GM12878 (cell line): Measurements from ENCODE around the gene H6PD. TPM values are rescaled to one million over a fixed set of nuclear protein-coding genes. Genes with fewer than 3 reads are reported as not detected.
A peak's percentile ranks its signal among the peaks of the same experiment; 100 is the strongest.

Experiments
- ATAC-seq: fragments of 200-7000 bp; cut with Tn5 transposase; 3 replicates; pipeline ENCODE4 v1.9.1; 2020; ENCODE audit warnings: mild to moderate bottlenecking, moderate library complexity
- BruUV-seq: library from RNA; stranded (reverse); fragments of 400-500 nt; replicated peaks from 2 replicates; lab custom pipeline; 2021; lab: Mats Ljungman, UMichigan
- CTCF ChIA-PET: fragments of 300-600 bp; sonication (Branson Sonifier 250); formaldehyde crosslinking; extraction: SDS; loops from one replicate; lab custom pipeline; 2021; ENCODE audit warnings: inconsistent platforms; lab: Yijun Ruan, JAX
- POLR2A ChIA-PET: fragments of 350-600 bp; formaldehyde crosslinking; extraction: SDS; loops from one replicate; lab custom pipeline; 2021; ENCODE audit warnings: inconsistent platforms; lab: Charles Lee
- RAD21 ChIA-PET: fragments of 300-600 bp; sonication (Branson Sonifier 250); formaldehyde crosslinking; loops from one replicate; lab custom pipeline; 2023; ENCODE audit warnings: antibody characterized with exemption; ENCODE audit not compliant: unreplicated experiment; lab: Charles Lee
- SMC1A ChIA-PET: fragments of 300-600 bp; sonication (Branson Sonifier 250); formaldehyde crosslinking; loops from one replicate; lab custom pipeline; 2023; ENCODE audit not compliant: unreplicated experiment, uncharacterized antibody; lab: Charles Lee
- DNase-seq: peaks from one replicate; pipeline ENCODE4 v3.0.0-alpha.2; 2011; ENCODE audit warnings: low read depth, low spot score
- FAIRE-seq: peaks from 3 replicates; lab custom pipeline; 2011; peaks lifted over from hg19 to GRCh38; lab: Jason Lieb, UNC
- H2AFZ ChIP-seq: 2 replicates; pipeline ENCODE4 v1.6.0; 2011; ENCODE audit warnings: low read depth, low read length, control low read depth; ENCODE audit not compliant: control insufficient read depth
- H3K27ac ChIP-seq: 2 replicates; pipeline ENCODE4 v1.5.1; 2011; ENCODE audit warnings: control low read depth; ENCODE audit not compliant: control insufficient read depth, insufficient read depth
- H3K27me3 ChIP-seq, 2 experiments: replicated peaks in 1 of 2; 2 replicates each; pipeline versions ENCODE4 v1.6.0 to v1.6.1; 2011; ENCODE audit warnings: low read length in 1 of 2; ENCODE audit not compliant: control insufficient read depth in 2 of 2, insufficient read depth in 2 of 2
- H3K36me3 ChIP-seq, 2 experiments: 2 replicates each; pipeline ENCODE4 v1.5.1; 2011; ENCODE audit warnings: low read length in 1 of 2; ENCODE audit not compliant: control insufficient read depth in 2 of 2, insufficient read depth in 2 of 2
- H3K4me1 ChIP-seq: 2 replicates; pipeline ENCODE4 v1.6.1; 2011; ENCODE audit warnings: mild to moderate bottlenecking, low read length, moderate library complexity, mixed read lengths; ENCODE audit not compliant: control insufficient read depth, insufficient read depth
- H3K4me2 ChIP-seq: 2 replicates; pipeline ENCODE4 v1.6.0; 2011; ENCODE audit warnings: control low read depth; ENCODE audit not compliant: control insufficient read depth, insufficient read depth
- H3K4me3 ChIP-seq: fragments of 200-600 bp; sonication (generic); 2 replicates; pipeline ENCODE4 v1.5.1; 2016
- H3K79me2 ChIP-seq: 2 replicates; pipeline ENCODE4 v1.6.0; 2011; ENCODE audit warnings: low read length; ENCODE audit not compliant: control insufficient read depth, insufficient read depth
- H3K9ac ChIP-seq: 2 replicates; pipeline ENCODE4 v1.8.0; 2011; ENCODE audit warnings: low read length, control low read depth, mixed read lengths; ENCODE audit not compliant: control insufficient read depth, insufficient read depth
- H3K9me3 ChIP-seq: replicated peaks from 3 replicates; pipeline ENCODE4 v1.5.1; 2011; ENCODE audit warnings: mild to moderate bottlenecking, low read length; ENCODE audit not compliant: control insufficient read depth, insufficient read depth
- H4K20me1 ChIP-seq: 2 replicates; pipeline ENCODE4 v1.6.0; 2011; ENCODE audit not compliant: control insufficient read depth, insufficient read depth
- CBX5 ChIP-seq: sonication (generic); IDR thresholded peaks from 2 replicates; pipeline ENCODE4 v1.6.1; 2016; ENCODE audit warnings: low read depth, moderate library complexity, mild to moderate bottlenecking, inconsistent platforms
- NR2F1 ChIP-seq: fragments of 450-650 bp; conservative IDR thresholded peaks from 2 replicates; pipeline ENCODE4 v1.6.1; 2017; ENCODE audit warnings: mild to moderate bottlenecking
- POLR2AphosphoS2 ChIP-seq: IDR thresholded peaks from 2 replicates; pipeline ENCODE4 v1.6.1; 2011; ENCODE audit warnings: low read depth, mild to moderate bottlenecking, low read length, improper control_type of control experiment, moderate library complexity
- POLR2AphosphoS5 ChIP-seq: IDR thresholded peaks from 2 replicates; pipeline ENCODE4 v1.6.1; 2011; ENCODE audit warnings: mild to moderate bottlenecking, low read length, inconsistent platforms
- RCOR1 ChIP-seq: conservative IDR thresholded peaks from 2 replicates; pipeline ENCODE4 v1.6.1; 2012; ENCODE audit warnings: low read depth, low read length, improper control_type of control experiment
- RFX5 ChIP-seq: IDR thresholded peaks from 2 replicates; pipeline ENCODE4 v1.6.1; 2011; ENCODE audit warnings: low read depth, low read length, improper control_type of control experiment
- SMC3 ChIP-seq: IDR thresholded peaks from 2 replicates; pipeline ENCODE4 v1.6.1; 2011; ENCODE audit warnings: low read length, improper control_type of control experiment, borderline replicate concordance
- TAF1 ChIP-seq: IDR thresholded peaks from 2 replicates; pipeline ENCODE4 v1.6.1; 2011; ENCODE audit warnings: mild to moderate bottlenecking, low read depth, low read length, borderline replicate concordance
- WRNIP1 ChIP-seq: IDR thresholded peaks from 2 replicates; pipeline ENCODE4 v1.6.1; 2011; ENCODE audit warnings: low read depth, low read length, improper control_type of control experiment, borderline replicate concordance
- ZSCAN29 ChIP-seq: fragments of 450-650 bp; IDR thresholded peaks from 2 replicates; pipeline ENCODE4 v1.6.1; 2017; ENCODE audit warnings: mild to moderate bottlenecking, moderate library complexity
- WGBS: methylation state at CpG from one replicate; pipeline ENCODE4 v1.1.6; 2016; ENCODE audit warnings: low lambda C conversion rate; ENCODE audit not compliant: insufficient replicate concordance, insufficient coverage; ENCODE audit errors: missing lambda C conversion rate; 5-methylcytosine and 5-hydroxymethylcytosine counted together
- in situ Hi-C: fragments of 300-500 bp; cut with MboI; formaldehyde crosslinking; loops from 9 replicates; pipeline ENCODE4 v1.14.3; 2018; ENCODE audit warnings: mixed read lengths
- intact Hi-C: fragments of 100-400 bp; cut with micrococcal nuclease; formaldehyde crosslinking; loops from one replicate; pipeline ENCODE4 v1.14.2; 2022; ENCODE audit not compliant: unreplicated experiment
- polyA plus RNA-seq, 11 experiments: library from polyadenylated mRNA; depleted of rRNA in 4 of 11; unstranded in 6 of 11; stranded (reverse) in 5 of 11; fragments of >200 nt; fragmentation: Nextera tagmentation in 4 of 11; fragmentation: Illumina TruSeq in 1 of 11; extraction: Ambion mirVana in 4 of 11; extraction: Trizol in 1 of 11; gene quantifications; 1 replicate in 1 of 11; 2 replicates in 10 of 11; pipeline versions ENCODE4 v1.2.1 to v1.2.3, GENCODE V29; 2011 to 2016; ENCODE audit warnings: inconsistent platforms in 2 of 11, missing spikeins in 2 of 11, low read depth in 1 of 11
- total RNA-seq, 4 experiments: library from RNA; depleted of rRNA in 3 of 4; stranded (reverse); fragments of >200 nt in 3 of 4; fragmentation: Illumina TruSeq in 1 of 4; extraction: Trizol in 1 of 4; gene quantifications; 2 replicates each; pipeline versions ENCODE4 v1.2.1 to v1.2.3, GENCODE V29; 2013 to 2021
- TF ChIP-seq, protein P1 (sequence below), 3 experiments: IDR thresholded peaks in 2 of 3; conservative IDR thresholded peaks in 1 of 3; 2 replicates each; pipeline ENCODE4 v1.5.1; 2011; ENCODE audit warnings: low read depth in 3 of 3, low read length in 3 of 3, mild to moderate bottlenecking in 3 of 3, control low read depth in 2 of 3, moderate library complexity in 2 of 3, inconsistent platforms in 1 of 3, mixed read lengths in 1 of 3; ENCODE audit not compliant: control insufficient read depth in 2 of 3, insufficient read depth in 1 of 3; ENCODE audit errors: extremely low read depth in 1 of 3
- TF ChIP-seq, protein P2 (sequence below): fragments of 450-650 bp; IDR thresholded peaks from 2 replicates; pipeline ENCODE4 v1.6.1; 2018; ENCODE audit warnings: borderline replicate concordance, mild to moderate bottlenecking; ENCODE audit not compliant: partially characterized antibody
- TF ChIP-seq, protein P3 (sequence below): IDR thresholded peaks from 2 replicates; pipeline ENCODE4 v1.6.1; 2011; ENCODE audit warnings: mild to moderate bottlenecking, low read depth, low read length, moderate library complexity; ENCODE audit not compliant: insufficient replicate concordance

The H6PD gene
- total and polyA plus RNA-seq, 10 of the 15 experiments (the other 5 are each of a cell fraction or from before 2014, with no cell fraction given): 1.2 to 20.7 (median 7.7) TPM

DNA sequence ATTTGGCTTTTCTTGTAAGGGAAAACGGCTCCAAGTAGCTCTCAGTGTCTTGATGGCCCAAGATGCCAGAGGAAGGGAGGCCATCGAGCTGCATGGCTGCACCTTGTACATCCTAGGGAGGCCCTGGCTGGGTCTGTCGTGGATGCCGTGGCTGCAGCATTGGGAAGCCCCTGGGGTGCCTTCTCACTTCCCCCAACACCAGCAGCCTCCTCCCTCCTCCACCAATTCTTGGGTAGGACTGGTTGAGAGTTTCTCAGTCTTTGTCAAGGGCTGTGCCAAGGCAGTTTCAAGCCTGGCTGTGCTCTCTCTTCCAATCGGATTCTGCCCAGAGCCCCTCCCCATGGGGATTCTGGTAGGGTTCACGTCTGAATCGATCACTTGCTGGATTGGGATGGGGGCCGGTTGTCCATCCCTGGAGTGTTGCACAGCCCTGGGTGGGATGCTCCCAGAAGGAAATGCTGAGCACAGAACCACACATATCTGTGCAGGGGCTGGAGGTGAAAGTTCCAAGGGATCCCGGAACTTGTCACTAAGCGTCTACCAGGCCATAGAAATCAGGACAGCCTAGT, 44.1 kb downstream of the H6PD start:
- H3K79me2 ChIP-seq: no peaks in the 10 kb centered on the region
- ChIA-PET SMC1A (interaction anchor here (0.9 to 1.4 kb wide), 2 partner anchors 10 to 212 kb away, joined by 3 to 4 read pairs; no protein-coding TSS in a partner anchor), POLR2A (no interaction called here), RAD21 (interaction anchor here (1.3 to 2.1 kb wide), 2 partner anchors 11 to 12 kb away, joined by 5 to 8 read pairs; no protein-coding TSS in a partner anchor), CTCF (interaction anchor here (1.8 to 3.8 kb wide), 2 partner anchors 11 to 177 kb away, joined by 7 to 16 read pairs; no protein-coding TSS in a partner anchor)
- H4K20me1 ChIP-seq: no peaks in the 10 kb centered on the region
- TF ChIP-seq, protein P1, sequence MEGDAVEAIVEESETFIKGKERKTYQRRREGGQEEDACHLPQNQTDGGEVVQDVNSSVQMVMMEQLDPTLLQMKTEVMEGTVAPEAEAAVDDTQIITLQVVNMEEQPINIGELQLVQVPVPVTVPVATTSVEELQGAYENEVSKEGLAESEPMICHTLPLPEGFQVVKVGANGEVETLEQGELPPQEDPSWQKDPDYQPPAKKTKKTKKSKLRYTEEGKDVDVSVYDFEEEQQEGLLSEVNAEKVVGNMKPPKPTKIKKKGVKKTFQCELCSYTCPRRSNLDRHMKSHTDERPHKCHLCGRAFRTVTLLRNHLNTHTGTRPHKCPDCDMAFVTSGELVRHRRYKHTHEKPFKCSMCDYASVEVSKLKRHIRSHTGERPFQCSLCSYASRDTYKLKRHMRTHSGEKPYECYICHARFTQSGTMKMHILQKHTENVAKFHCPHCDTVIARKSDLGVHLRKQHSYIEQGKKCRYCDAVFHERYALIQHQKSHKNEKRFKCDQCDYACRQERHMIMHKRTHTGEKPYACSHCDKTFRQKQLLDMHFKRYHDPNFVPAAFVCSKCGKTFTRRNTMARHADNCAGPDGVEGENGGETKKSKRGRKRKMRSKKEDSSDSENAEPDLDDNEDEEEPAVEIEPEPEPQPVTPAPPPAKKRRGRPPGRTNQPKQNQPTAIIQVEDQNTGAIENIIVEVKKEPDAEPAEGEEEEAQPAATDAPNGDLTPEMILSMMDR (IDR thresholded peaks at IDR 0.05 in 2 of 3, conservative IDR thresholded peaks at IDR 0.05 in 1 of 3; ENCODE audit: control insufficient read depth in 2 of 3, extremely low read depth in 1 of 3, insufficient read depth in 1 of 3, low read depth in 3 of 3, low read length in 3 of 3): no peak
- no peak for TF ChIP-seq RFX5
- TF ChIP-seq, protein P2, sequence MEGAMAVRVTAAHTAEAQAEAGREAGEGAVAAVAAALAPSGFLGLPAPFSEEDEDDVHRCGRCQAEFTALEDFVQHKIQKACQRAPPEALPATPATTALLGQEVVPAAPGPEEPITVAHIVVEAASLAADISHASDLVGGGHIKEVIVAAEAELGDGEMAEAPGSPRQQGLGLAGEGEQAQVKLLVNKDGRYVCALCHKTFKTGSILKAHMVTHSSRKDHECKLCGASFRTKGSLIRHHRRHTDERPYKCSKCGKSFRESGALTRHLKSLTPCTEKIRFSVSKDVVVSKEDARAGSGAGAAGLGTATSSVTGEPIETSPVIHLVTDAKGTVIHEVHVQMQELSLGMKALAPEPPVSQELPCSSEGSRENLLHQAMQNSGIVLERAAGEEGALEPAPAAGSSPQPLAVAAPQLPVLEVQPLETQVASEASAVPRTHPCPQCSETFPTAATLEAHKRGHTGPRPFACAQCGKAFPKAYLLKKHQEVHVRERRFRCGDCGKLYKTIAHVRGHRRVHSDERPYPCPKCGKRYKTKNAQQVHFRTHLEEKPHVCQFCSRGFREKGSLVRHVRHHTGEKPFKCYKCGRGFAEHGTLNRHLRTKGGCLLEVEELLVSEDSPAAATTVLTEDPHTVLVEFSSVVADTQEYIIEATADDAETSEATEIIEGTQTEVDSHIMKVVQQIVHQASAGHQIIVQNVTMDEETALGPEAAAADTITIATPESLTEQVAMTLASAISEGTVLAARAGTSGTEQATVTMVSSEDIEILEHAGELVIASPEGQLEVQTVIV: no peak
- TF ChIP-seq ZSCAN29: no peak
- no peak for TF ChIP-seq POLR2AphosphoS2
- TF ChIP-seq POLR2AphosphoS5: no peak
- TF ChIP-seq WRNIP1: no peak
- TF ChIP-seq RCOR1: no peak
- no peak for TF ChIP-seq SMC3
- TF ChIP-seq, protein P3, sequence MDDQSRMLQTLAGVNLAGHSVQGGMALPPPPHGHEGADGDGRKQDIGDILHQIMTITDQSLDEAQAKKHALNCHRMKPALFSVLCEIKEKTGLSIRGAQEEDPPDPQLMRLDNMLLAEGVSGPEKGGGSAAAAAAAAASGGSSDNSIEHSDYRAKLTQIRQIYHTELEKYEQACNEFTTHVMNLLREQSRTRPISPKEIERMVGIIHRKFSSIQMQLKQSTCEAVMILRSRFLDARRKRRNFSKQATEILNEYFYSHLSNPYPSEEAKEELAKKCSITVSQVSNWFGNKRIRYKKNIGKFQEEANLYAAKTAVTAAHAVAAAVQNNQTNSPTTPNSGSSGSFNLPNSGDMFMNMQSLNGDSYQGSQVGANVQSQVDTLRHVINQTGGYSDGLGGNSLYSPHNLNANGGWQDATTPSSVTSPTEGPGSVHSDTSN: no peak
- no peak for TF ChIP-seq CBX5
- no peak for TF ChIP-seq TAF1
- TF ChIP-seq NR2F1: no peak
- in situ Hi-C loops: no loop called here
- WGBS: 56% methylated on average over 10 of the region's 10 CpGs
- H3K4me1 ChIP-seq: peaks cover 14% of the 10 kb centered on the region
- H3K4me2 ChIP-seq: no peak overlapping the region
- no peaks in the 10 kb centered on the region for H3K27me3 ChIP-seq
- DNase-seq: no peak
- H3K4me3 ChIP-seq: no peak overlapping the region
- no peaks in the 10 kb centered on the region for H3K36me3 ChIP-seq
- no peak for FAIRE-seq
- no peak overlapping the region for H2AFZ ChIP-seq
- no peaks in the 10 kb centered on the region for H3K9me3 ChIP-seq
- BruUV-seq: no TSS peak
- H3K27ac ChIP-seq: no peak overlapping the region
- H3K9ac ChIP-seq: no peak overlapping the region
- peak; percentile 15; the same call in 1 of the 3 replicates for ATAC-seq
- intact Hi-C loops: no loop called here
